Keratinocyte (primary cell): Measurements from ENCODE around the gene C1orf74.

Source experiments
- EZH2 ChIP-seq: IDR thresholded peaks from one replicate; pipeline ENCODE4 v1.6.1; 2012; ENCODE audit warnings: inconsistent platforms, mild to moderate bottlenecking, low read length, moderate library complexity
- TF ChIP-seq, protein P1 (sequence below), 3 experiments: IDR thresholded peaks in 1 of 3; conservative IDR thresholded peaks in 1 of 3; optimal IDR thresholded peaks in 1 of 3; 2 replicates in 2 of 3; 3 replicates in 1 of 3; pipeline versions ENCODE3 to v1.5.1; 2011; ENCODE audit warnings: low read length in 3 of 3, mild to moderate bottlenecking in 3 of 3, moderate library complexity in 2 of 3, control low read depth in 1 of 3, inconsistent platforms in 1 of 3; ENCODE audit not compliant: insufficient read depth in 2 of 3; ENCODE audit errors: extremely low read depth in 1 of 3

DNA sequence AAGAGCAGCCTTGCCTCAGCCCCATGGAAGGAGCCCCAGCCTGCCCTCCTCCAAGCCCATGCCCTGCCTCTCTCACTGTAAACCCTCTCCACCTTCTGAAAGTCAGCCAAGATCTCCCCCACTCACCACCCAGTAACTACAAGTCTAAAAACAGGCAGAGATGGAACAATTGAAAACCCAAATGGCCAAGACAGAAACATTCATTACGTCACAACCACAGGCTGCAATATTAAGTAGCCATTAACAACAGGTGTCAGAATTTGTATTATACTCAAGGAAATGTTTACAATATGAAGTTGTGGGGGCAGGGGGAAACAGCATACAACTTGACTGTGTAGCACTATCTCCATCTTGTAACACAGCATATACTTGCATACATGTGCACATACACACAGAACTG lies 19.2 kb upstream of the C1orf74 start:
- TF ChIP-seq, protein P1, sequence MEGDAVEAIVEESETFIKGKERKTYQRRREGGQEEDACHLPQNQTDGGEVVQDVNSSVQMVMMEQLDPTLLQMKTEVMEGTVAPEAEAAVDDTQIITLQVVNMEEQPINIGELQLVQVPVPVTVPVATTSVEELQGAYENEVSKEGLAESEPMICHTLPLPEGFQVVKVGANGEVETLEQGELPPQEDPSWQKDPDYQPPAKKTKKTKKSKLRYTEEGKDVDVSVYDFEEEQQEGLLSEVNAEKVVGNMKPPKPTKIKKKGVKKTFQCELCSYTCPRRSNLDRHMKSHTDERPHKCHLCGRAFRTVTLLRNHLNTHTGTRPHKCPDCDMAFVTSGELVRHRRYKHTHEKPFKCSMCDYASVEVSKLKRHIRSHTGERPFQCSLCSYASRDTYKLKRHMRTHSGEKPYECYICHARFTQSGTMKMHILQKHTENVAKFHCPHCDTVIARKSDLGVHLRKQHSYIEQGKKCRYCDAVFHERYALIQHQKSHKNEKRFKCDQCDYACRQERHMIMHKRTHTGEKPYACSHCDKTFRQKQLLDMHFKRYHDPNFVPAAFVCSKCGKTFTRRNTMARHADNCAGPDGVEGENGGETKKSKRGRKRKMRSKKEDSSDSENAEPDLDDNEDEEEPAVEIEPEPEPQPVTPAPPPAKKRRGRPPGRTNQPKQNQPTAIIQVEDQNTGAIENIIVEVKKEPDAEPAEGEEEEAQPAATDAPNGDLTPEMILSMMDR (optimal IDR thresholded peaks at IDR 0.05 in 1 of 3, IDR thresholded peaks at IDR 0.05 in 1 of 3, conservative IDR thresholded peaks at IDR 0.05 in 1 of 3; ENCODE audit: extremely low read depth in 1 of 3, insufficient read depth in 2 of 3, low read length in 3 of 3) = no peak
- TF ChIP-seq EZH2 = no peak
